Type B pancreatic cell (in vitro differentiated cells): ENCODE measurements around the gene RAET1L. TPM values are rescaled to one million over a fixed set of nuclear protein-coding genes. Genes with fewer than 3 reads are reported as not detected.

Experiments used
- DNase-seq: peaks from one replicate; pipeline ENCODE4 v3.0.0; 2021; ENCODE audit warnings: mixed read lengths; ENCODE audit not compliant: unreplicated experiment; ENCODE audit errors: extremely low spot score
- H3K27ac Mint-ChIP-seq: 2 replicates; pipeline ENCODE4 v1.8.0; 2021; ENCODE audit warnings: mild to moderate bottlenecking, mixed read lengths
- H3K27me3 Mint-ChIP-seq: 2 replicates; pipeline ENCODE4 v1.8.0; 2021; ENCODE audit warnings: mixed read lengths
- H3K36me3 Mint-ChIP-seq: 2 replicates; pipeline ENCODE4 v1.8.0; 2021; ENCODE audit warnings: mixed read lengths
- H3K4me1 Mint-ChIP-seq: one replicate; pipeline ENCODE4 v1.8.0; 2021; ENCODE audit warnings: mixed read lengths; ENCODE audit not compliant: unreplicated experiment
- H3K4me3 Mint-ChIP-seq: 2 replicates; pipeline ENCODE4 v1.8.0; 2021; ENCODE audit warnings: mild to moderate bottlenecking, mixed read lengths
- H3K9me3 Mint-ChIP-seq: 2 replicates; pipeline ENCODE4 v1.8.0; 2021; ENCODE audit warnings: mixed read lengths
- total RNA-seq: library from RNA; stranded (reverse); gene quantifications from 2 replicates; pipeline ENCODE4 v1.2.1, GENCODE V29; 2021; ENCODE audit warnings: low replicate concordance
- TF ChIP-seq, protein P1 (sequence below): fragments of 200-600 bp; sonication (generic); conservative IDR thresholded peaks from 2 replicates; pipeline ENCODE4 v1.5.0; 2021; ENCODE audit warnings: antibody characterized with exemption, mild to moderate bottlenecking

Gene RAET1L
- total RNA-seq, 1 donor from 2014 or later = not detected

DNA sequence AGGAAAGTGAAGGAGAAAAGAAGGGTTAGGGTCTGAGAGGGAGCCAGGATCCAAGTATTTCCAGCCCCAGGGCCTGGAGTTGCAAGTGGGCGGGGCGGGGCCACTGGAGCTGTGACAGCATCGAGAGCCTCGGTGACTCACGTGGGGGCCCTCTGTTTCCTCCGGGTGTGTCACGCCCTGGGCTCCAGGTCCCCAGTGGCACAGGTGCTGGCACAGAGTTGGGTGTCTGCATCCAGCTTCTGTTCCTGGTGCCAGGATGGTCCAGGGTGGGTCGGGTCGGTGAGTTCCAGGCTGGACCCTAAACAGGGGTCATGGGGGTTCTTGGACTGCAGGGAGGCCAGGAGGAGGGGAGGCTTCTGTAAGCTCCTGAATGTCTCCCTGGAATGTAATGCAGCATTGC is 16.7 kb downstream of the RAET1L start:
- H3K27me3 Mint-ChIP-seq = peaks cover 80% of the 10 kb centered on the region
- H3K4me3 Mint-ChIP-seq = no peak overlapping the region
- TF ChIP-seq, protein P1, sequence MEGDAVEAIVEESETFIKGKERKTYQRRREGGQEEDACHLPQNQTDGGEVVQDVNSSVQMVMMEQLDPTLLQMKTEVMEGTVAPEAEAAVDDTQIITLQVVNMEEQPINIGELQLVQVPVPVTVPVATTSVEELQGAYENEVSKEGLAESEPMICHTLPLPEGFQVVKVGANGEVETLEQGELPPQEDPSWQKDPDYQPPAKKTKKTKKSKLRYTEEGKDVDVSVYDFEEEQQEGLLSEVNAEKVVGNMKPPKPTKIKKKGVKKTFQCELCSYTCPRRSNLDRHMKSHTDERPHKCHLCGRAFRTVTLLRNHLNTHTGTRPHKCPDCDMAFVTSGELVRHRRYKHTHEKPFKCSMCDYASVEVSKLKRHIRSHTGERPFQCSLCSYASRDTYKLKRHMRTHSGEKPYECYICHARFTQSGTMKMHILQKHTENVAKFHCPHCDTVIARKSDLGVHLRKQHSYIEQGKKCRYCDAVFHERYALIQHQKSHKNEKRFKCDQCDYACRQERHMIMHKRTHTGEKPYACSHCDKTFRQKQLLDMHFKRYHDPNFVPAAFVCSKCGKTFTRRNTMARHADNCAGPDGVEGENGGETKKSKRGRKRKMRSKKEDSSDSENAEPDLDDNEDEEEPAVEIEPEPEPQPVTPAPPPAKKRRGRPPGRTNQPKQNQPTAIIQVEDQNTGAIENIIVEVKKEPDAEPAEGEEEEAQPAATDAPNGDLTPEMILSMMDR = no peak
- H3K9me3 Mint-ChIP-seq = no peaks in the 10 kb centered on the region
- peaks cover 4% of the 10 kb centered on the region for H3K4me1 Mint-ChIP-seq
- DNase-seq = no peak
- H3K36me3 Mint-ChIP-seq = no peaks in the 10 kb centered on the region
- H3K27ac Mint-ChIP-seq = no peak overlapping the region

DNA sequence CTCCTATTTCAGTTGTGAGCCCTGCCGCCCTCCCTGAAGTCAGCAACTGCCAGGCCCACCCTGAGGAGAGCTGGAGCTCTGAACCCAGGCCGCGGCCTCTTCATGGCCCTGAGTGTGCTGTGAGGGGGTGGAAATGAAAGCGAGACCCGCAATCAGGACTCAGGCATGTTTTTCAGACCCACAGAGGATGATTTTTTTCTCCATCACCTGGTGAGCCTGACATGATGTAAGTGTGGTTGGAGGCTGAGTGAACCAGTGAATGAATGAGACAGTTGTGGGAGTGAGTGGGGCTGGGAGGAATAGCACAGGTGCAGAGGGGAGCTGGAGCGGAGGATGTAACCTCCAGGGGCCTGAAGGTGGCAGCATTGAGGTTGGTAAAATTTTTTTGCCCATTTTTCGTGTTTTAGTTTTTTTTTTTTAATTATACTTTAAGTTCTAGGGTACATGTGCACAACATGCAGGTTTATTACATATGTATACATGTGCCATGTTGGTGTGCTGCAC is 18.3 kb downstream of the RAET1L start:
- no peak overlapping the region for H3K27ac Mint-ChIP-seq
- no peaks in the 10 kb centered on the region for H3K36me3 Mint-ChIP-seq
- H3K9me3 Mint-ChIP-seq = no peaks in the 10 kb centered on the region
- peak overlapping the region; percentile 24 for H3K4me3 Mint-ChIP-seq
- H3K4me1 Mint-ChIP-seq = peaks cover 4% of the 10 kb centered on the region
- peaks cover 69% of the 10 kb centered on the region for H3K27me3 Mint-ChIP-seq
- TF ChIP-seq, protein P1 = peak; percentile 75
- DNase-seq = no peak

GRCh38 chr6:150005761-150006651 is 19.3 kb downstream of the RAET1L start:
- Mint-ChIP-seq H3K36me3 (no peaks in the 10 kb centered on the region), H3K9me3 (no peaks in the 10 kb centered on the region), H3K4me3 (peak overlapping the region; percentile 91), H3K27me3 (peaks cover 61% of the 10 kb centered on the region), H3K4me1 (peaks cover 4% of the 10 kb centered on the region), H3K27ac (peak overlapping the region; percentile 56)
- TF ChIP-seq, protein P1 = no peak
- no peak for DNase-seq

DNA sequence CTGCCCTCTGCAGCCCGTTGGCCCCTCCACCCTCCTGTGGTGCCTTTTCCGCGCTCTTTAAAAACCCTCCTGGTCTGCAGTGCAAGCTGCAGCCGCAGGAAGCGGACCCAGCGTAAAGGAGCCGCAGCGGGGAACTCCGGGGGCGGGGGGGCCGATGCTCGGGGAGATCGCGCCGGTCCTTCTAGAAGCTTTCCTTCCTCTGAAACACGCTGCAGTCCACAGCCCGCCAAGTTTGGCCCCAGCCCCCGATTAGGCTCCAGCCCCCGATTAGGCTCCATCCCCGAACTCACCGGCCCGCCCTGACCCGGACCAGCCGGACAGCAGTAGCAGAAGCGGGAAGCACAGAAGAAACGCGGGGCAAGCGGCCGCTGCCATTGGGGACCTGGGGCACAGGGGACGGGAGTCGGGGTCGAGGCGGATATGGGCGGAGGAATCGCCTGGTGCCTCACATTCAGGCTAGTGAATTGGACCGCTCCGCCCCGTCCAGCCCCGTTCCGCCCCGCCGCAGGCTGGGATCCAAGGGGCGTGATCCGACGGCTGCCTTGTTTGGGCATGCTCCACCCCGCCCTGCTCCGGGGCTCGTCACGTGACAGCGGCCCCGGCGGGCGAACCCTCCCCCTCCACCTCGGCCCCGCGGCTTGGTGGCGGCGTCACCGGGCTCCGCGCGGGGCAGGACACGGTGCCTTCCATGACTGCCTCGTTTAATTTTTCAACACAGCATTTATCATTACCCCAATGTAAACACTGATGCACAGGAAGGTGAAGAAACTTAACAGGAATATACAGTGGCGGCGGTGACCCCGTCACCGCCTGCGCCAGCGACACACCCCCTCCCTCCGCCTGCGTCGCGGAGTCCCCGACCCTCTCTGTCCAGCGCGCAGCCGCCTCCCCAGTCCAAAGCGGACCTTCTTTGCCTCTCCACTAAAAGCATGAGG is 20.3 kb downstream of the RAET1L start:
- Mint-ChIP-seq H3K27ac (peak overlapping the region; percentile 68), H3K27me3 (peaks cover 57% of the 10 kb centered on the region)
- peak; percentile 93 for DNase-seq

More for the DNA sequence above, 20.3 kb downstream of the RAET1L start:
- H3K36me3 Mint-ChIP-seq = no peaks in the 10 kb centered on the region
- H3K4me3 Mint-ChIP-seq = peak overlapping the region; percentile 91
- TF ChIP-seq, protein P1 = no peak
- H3K4me1 Mint-ChIP-seq = peaks cover 4% of the 10 kb centered on the region
- no peaks in the 10 kb centered on the region for H3K9me3 Mint-ChIP-seq
